ENCODE results near the gene ISM2. TPM values are rescaled to one million over a fixed set of nuclear protein-coding genes. Genes with fewer than 3 reads are reported as not detected.
A peak's percentile ranks its signal among the peaks of the same experiment; 100 is the strongest.

Gene ISM2
- polyA plus RNA-seq, 1 experiment = 0.07 TPM

DNA sequence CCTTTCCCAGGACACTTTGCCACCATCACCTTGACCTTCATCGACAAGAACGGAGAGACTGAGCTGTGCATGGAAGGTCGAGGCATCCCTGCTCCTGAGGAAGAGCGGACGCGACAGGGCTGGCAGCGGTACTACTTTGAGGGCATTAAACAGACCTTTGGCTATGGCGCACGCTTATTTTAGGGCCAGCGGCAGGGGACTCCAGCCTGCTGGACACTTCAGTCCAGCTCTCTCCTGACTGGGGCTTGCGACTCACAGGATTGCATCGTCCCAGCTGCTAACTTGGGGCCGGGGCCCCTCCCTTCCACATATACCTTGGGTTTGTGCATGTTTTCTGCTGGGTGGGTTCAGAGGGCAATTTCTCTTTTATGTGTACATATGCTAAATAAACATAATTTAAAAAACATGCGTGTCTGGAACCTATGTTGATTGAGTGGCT, 29.5 kb downstream of the ISM2 start:
- H3K27me3 ChIP-seq (ENCODE audit: control insufficient read depth, insufficient read depth, low read length) = peaks cover 4% of the 10 kb centered on the region; the same call in 1 of the 2 replicates
- CTCF ChIA-PET = interaction anchor here (8.2 kb wide), 1 partner anchor 10 kb away, joined by 38 read pairs; the partner anchor contains the start of gene AHSA1
- DNase-seq (ENCODE audit: low read depth) = no peak
- H3K36me3 ChIP-seq (ENCODE audit: control insufficient read depth, insufficient read depth, low read length) = peaks cover 18% of the 10 kb centered on the region
- POLR2A ChIA-PET = no interaction called here
- no peak overlapping the region for H3K4me3 ChIP-seq (ENCODE audit: low read depth, low read length)
- TF ChIP-seq CTCF (IDR thresholded peaks at IDR 0.05; ENCODE audit: insufficient read depth, low read depth, low read length) = no peak

- ChIA-PET CTCF (interaction anchor here (1.1 kb wide), 1 partner anchor 9 kb away, joined by 6 read pairs; no protein-coding TSS in a partner anchor), POLR2A (interaction anchor here (0.7 kb wide), 1 partner anchor 551 kb away, joined by 11 read pairs; no protein-coding TSS in a partner anchor)
- Histone ChIP-seq H3K4me3 (ENCODE audit: low read depth, low read length) (no peak overlapping the region), H3K36me3 (ENCODE audit: control insufficient read depth, insufficient read depth, low read length) (peaks cover 23% of the 10 kb centered on the region), H3K27me3 (ENCODE audit: control insufficient read depth, insufficient read depth, low read length) (peaks cover 4% of the 10 kb centered on the region; the same call in 1 of the 2 replicates)
- DNase-seq (ENCODE audit: low read depth) = no peak
- no peak for TF ChIP-seq CTCF (IDR thresholded peaks at IDR 0.05; ENCODE audit: insufficient read depth, low read depth, low read length)
Observed at GRCh38 chr14:77467801-77468200, 30.8 kb downstream of the ISM2 start.

- CTCF ChIA-PET = interaction anchor here (0.5 to 3.8 kb wide), 21 partner anchors 8 to 295 kb away, joined by 3 to 41 read pairs (median 3); no protein-coding TSS in a partner anchor
- no peak for DNase-seq (ENCODE audit: low read depth)
- Histone ChIP-seq H3K4me3 (ENCODE audit: low read depth, low read length) (peak overlapping the region; percentile 94), H3K36me3 (ENCODE audit: control insufficient read depth, insufficient read depth, low read length) (peaks cover 15% of the 10 kb centered on the region), H3K27me3 (ENCODE audit: control insufficient read depth, insufficient read depth, low read length) (no peaks in the 10 kb centered on the region)
- POLR2A ChIA-PET = no interaction called here
- peak; percentile 80 for TF ChIP-seq CTCF (IDR thresholded peaks at IDR 0.05; ENCODE audit: insufficient read depth, low read depth, low read length)
Observed at GRCh38 chr14:77459072-77459723, 39.4 kb downstream of the ISM2 start.

DNA sequence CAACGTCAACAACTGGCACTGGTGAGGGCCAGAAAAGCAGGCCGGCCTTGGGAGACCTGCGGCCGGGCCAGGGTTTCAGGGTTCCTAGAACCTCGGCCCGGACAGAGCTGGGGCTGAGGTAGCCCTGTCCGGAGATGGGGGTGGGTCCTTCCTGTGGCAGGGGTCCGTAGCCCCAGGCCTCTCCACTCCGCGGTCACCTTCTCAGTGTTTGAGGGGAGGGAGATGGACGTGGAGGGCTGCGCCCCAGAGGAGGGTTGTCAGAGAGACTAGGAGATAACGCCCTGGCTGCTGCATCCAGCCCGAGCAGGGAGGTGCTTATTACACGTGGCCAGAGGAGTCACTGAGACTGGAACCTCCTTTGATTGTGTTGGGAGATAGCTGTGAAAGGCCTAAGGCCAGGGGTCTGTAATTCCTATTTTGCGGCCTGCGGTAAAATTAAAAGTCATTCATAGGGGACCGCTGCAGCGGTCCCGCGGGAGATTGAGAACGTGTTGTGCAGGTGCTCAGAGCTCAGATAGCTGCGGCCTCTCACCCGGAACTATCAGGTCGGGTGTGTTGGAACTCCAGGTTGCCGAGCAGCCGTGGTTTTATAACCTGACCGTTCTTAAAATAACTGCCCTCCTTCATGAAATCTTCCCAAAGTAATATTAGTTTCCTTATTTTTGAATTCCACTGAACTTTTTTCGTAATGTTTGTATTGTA, 40.2 kb downstream of the ISM2 start:
- H3K36me3 ChIP-seq (ENCODE audit: control insufficient read depth, insufficient read depth, low read length) = peaks cover 13% of the 10 kb centered on the region
- TF ChIP-seq CTCF (IDR thresholded peaks at IDR 0.05; ENCODE audit: insufficient read depth, low read depth, low read length) = no peak
- H3K4me3 ChIP-seq (ENCODE audit: low read depth, low read length) = peak overlapping the region; percentile 94
- DNase-seq (ENCODE audit: low read depth) = no peak
- H3K27me3 ChIP-seq (ENCODE audit: control insufficient read depth, insufficient read depth, low read length) = no peaks in the 10 kb centered on the region
- ChIA-PET CTCF (interaction anchor here (1.0 to 3.8 kb wide), 18 partner anchors 9 to 272 kb away, joined by 3 to 41 read pairs (median 5); no protein-coding TSS in a partner anchor), POLR2A (no interaction called here)
